GM10266 (cell line): ENCODE results near the gene STC2.

Source experiments
- DNase-seq: peaks from one replicate; pipeline ENCODE4 v3.0.0; 2012; ENCODE audit errors: extremely low spot score
- CTCF ChIP-seq: IDR thresholded peaks from 2 replicates; pipeline ENCODE4 v1.5.1; 2012; ENCODE audit warnings: mild to moderate bottlenecking, low read depth; ENCODE audit not compliant: control insufficient read depth, insufficient read depth; ENCODE audit errors: missing control alignments

Gene STC2

GRCh38 chr5:173321886-173322285 is 6.3 kb downstream of the STC2 start:
- DNase-seq = no peak
- no peak for TF ChIP-seq CTCF

- DNase-seq = no peak
- no peak for TF ChIP-seq CTCF
Observed at GRCh38 chr5:173320259-173320658, 8.0 kb downstream of the STC2 start.

- no peak for TF ChIP-seq CTCF
- DNase-seq = no peak
Observed at GRCh38 chr5:173319646-173320045, 8.6 kb downstream of the STC2 start.

- TF ChIP-seq CTCF = no peak
Observed at GRCh38 chr5:173318881-173319620, 9.2 kb downstream of the STC2 start.

GRCh38 chr5:173318330-173318729 is 9.9 kb downstream of the STC2 start:
- DNase-seq = no peak
- no peak for TF ChIP-seq CTCF

More at GRCh38 chr5:173318881-173319620, 9.2 kb downstream of the STC2 start:
- DNase-seq = no peak

- no peak for DNase-seq
- no peak for TF ChIP-seq CTCF
Observed at GRCh38 chr5:173317852-173318251, 10.4 kb downstream of the STC2 start.

GRCh38 chr5:173317091-173317730 is 11.0 kb downstream of the STC2 start:
- no peak for DNase-seq

More at GRCh38 chr5:173317091-173317730, 11.0 kb downstream of the STC2 start:
- TF ChIP-seq CTCF = no peak
